KOPT-K1 (cell line): ENCODE measurements around the gene MMD2.
"Not testable (repeated sequence)": the region's sequence is repeated elsewhere in the genome, so short reads cannot be mapped to it uniquely, and the experiment has no call there.

ENCODE experiments used
- H3K27ac ChIP-seq: fragments of 200-600 bp; sonication (generic); 2 replicates; pipeline ENCODE4 v1.5.1; 2016; ENCODE audit warnings: antibody characterized with exemption, mild to moderate bottlenecking, low read depth, low read length; ENCODE audit not compliant: poor library complexity, severe bottlenecking
- H3K36me3 ChIP-seq: fragments of 200-600 bp; sonication (generic); 2 replicates; pipeline ENCODE4 v1.5.1; 2017; ENCODE audit warnings: antibody characterized with exemption, mild to moderate bottlenecking, low read length, moderate library complexity; ENCODE audit not compliant: insufficient read depth
- H3K9me3 ChIP-seq: fragments of 200-600 bp; sonication (generic); 2 replicates; pipeline ENCODE4 v1.5.1; 2017; ENCODE audit warnings: antibody characterized with exemption, low read length, mild to moderate bottlenecking; ENCODE audit not compliant: insufficient read depth, poor library complexity, severe bottlenecking

The MMD2 gene

GRCh38 chr7:4891522-4891921 lies 67.5 kb downstream of the MMD2 start:
- H3K9me3 ChIP-seq, H3K36me3 ChIP-seq, H3K27ac ChIP-seq: not testable (repeated sequence)

GRCh38 chr7:4889682-4890081 lies 69.3 kb downstream of the MMD2 start:
- no peaks in the 10 kb centered on the region for H3K9me3 ChIP-seq
- H3K27ac ChIP-seq, result no peak overlapping the region
- H3K36me3 ChIP-seq, result no peaks in the 10 kb centered on the region

- no peaks in the 10 kb centered on the region for H3K36me3 ChIP-seq
- H3K9me3 ChIP-seq, result no peaks in the 10 kb centered on the region
- H3K27ac ChIP-seq, result no peak overlapping the region
Observed at GRCh38 chr7:4888161-4888560, 70.8 kb downstream of the MMD2 start.

GRCh38 chr7:4886671-4887070 lies 72.3 kb downstream of the MMD2 start:
- H3K36me3 ChIP-seq, result no peaks in the 10 kb centered on the region
- H3K9me3 ChIP-seq, result no peaks in the 10 kb centered on the region
- no peak overlapping the region for H3K27ac ChIP-seq

- no peak overlapping the region for H3K27ac ChIP-seq
- H3K36me3 ChIP-seq, result no peaks in the 10 kb centered on the region
- no peaks in the 10 kb centered on the region for H3K9me3 ChIP-seq
Observed at GRCh38 chr7:4885317-4885807, 73.6 kb downstream of the MMD2 start.

GRCh38 chr7:4884164-4884563 lies 74.8 kb downstream of the MMD2 start:
- no peak overlapping the region for H3K27ac ChIP-seq
- H3K9me3 ChIP-seq, result no peaks in the 10 kb centered on the region
- no peaks in the 10 kb centered on the region for H3K36me3 ChIP-seq

- H3K27ac ChIP-seq, result no peak within 1 kb of the TSS
- no peaks in the 10 kb centered on the region for H3K36me3 ChIP-seq
- H3K9me3 ChIP-seq, result no peaks in the 10 kb centered on the region
Observed at GRCh38 chr7:4883372-4884144, 75.4 kb downstream of the MMD2 start, which contains the start of gene RADIL. RADIL (minus strand) TSS chr7:4883716; CDS start chr7:4878139, 5,577 bp downstream.

- no peak overlapping the region for H3K27ac ChIP-seq
- H3K9me3 ChIP-seq, result no peaks in the 10 kb centered on the region
- H3K36me3 ChIP-seq, result no peaks in the 10 kb centered on the region
Observed at GRCh38 chr7:4883033-4883371, 76.0 kb downstream of the MMD2 start.

GRCh38 chr7:4882169-4883032 lies 76.6 kb downstream of the MMD2 start:
- no peaks in the 10 kb centered on the region for H3K9me3 ChIP-seq
- no peak overlapping the region for H3K27ac ChIP-seq
- no peaks in the 10 kb centered on the region for H3K36me3 ChIP-seq

GRCh38 chr7:4880218-4880617 lies 78.8 kb downstream of the MMD2 start:
- H3K9me3 ChIP-seq, result no peaks in the 10 kb centered on the region
- no peak overlapping the region for H3K27ac ChIP-seq
- H3K36me3 ChIP-seq, result no peaks in the 10 kb centered on the region

- no peaks in the 10 kb centered on the region for H3K9me3 ChIP-seq
- H3K36me3 ChIP-seq, result no peaks in the 10 kb centered on the region
- no peak overlapping the region for H3K27ac ChIP-seq
Observed at GRCh38 chr7:4879396-4880081, 79.4 kb downstream of the MMD2 start.

- no peak overlapping the region for H3K27ac ChIP-seq
- H3K36me3 ChIP-seq, result no peaks in the 10 kb centered on the region
- no peaks in the 10 kb centered on the region for H3K9me3 ChIP-seq
Observed at GRCh38 chr7:4878336-4879335, 80.4 kb downstream of the MMD2 start.

GRCh38 chr7:4876586-4876985 lies 82.4 kb downstream of the MMD2 start:
- H3K27ac ChIP-seq, result no peak overlapping the region
- no peaks in the 10 kb centered on the region for H3K9me3 ChIP-seq
- H3K36me3 ChIP-seq, result no peaks in the 10 kb centered on the region

- Histone ChIP-seq H3K9me3 (no peaks in the 10 kb centered on the region), H3K27ac (no peak overlapping the region), H3K36me3 (no peaks in the 10 kb centered on the region)
Observed at GRCh38 chr7:4875391-4875790, 83.6 kb downstream of the MMD2 start.
